ENCODE results near the gene WDR91.

DNA sequence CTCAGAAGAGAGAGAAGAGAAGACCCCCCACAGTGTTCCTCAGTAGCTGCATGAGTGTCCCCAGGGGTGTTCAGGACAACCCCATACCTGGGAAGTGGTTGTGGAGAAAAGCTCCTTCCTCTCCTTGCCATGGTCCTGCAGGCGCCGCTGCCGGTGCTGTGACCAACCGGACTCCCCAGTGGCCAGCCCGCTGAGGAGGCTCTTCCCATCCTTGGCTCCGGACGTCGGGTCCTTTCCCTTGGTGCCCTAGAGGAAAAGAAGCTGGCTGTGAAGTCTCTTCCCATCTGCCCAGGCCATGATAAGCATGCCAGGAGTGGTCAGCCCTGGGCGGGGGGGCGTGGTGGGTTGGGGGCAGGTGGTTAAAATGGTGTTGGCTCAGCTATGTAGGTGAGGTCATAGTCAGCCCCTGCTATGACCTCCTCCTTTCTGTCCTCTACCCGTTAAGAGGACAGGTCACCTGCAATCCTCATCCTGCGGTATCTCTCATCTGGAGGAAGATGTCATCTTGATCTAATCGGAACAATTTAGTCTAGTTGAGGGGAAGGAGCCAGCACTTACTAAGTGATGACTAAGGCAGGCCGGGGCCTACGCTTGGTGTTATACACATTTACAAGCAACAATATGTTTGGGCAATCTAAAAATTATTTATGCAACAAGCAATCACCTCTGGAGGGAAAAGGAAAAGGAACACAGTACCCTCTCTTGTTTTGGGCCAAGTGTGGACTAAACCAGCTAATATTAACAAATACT is 13.2 kb downstream of the WDR91 start:
- TF ChIP-seq, protein P1, sequence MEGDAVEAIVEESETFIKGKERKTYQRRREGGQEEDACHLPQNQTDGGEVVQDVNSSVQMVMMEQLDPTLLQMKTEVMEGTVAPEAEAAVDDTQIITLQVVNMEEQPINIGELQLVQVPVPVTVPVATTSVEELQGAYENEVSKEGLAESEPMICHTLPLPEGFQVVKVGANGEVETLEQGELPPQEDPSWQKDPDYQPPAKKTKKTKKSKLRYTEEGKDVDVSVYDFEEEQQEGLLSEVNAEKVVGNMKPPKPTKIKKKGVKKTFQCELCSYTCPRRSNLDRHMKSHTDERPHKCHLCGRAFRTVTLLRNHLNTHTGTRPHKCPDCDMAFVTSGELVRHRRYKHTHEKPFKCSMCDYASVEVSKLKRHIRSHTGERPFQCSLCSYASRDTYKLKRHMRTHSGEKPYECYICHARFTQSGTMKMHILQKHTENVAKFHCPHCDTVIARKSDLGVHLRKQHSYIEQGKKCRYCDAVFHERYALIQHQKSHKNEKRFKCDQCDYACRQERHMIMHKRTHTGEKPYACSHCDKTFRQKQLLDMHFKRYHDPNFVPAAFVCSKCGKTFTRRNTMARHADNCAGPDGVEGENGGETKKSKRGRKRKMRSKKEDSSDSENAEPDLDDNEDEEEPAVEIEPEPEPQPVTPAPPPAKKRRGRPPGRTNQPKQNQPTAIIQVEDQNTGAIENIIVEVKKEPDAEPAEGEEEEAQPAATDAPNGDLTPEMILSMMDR (conservative IDR thresholded peaks at IDR 0.05) = no peak
- TF ChIP-seq ZFX (IDR thresholded peaks at IDR 0.05) = no peak

Data from C4-2B (cell line).